Activated CD8-positive, alpha-beta memory T cell treated with anti-CD3 and anti-CD28 coated beads for 24 hours (primary cell): Measurements from ENCODE around the gene OR4K2.
"Not testable (repeated sequence)": the region's sequence is repeated elsewhere in the genome, so short reads cannot be mapped to it uniquely, and the experiment has no call there.

Experiments
- DNase-seq: peaks from one replicate; pipeline ENCODE4 v3.0.0-alpha.2; 2020

Gene OR4K2, protein sequence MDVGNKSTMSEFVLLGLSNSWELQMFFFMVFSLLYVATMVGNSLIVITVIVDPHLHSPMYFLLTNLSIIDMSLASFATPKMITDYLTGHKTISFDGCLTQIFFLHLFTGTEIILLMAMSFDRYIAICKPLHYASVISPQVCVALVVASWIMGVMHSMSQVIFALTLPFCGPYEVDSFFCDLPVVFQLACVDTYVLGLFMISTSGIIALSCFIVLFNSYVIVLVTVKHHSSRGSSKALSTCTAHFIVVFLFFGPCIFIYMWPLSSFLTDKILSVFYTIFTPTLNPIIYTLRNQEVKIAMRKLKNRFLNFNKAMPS

DNA sequence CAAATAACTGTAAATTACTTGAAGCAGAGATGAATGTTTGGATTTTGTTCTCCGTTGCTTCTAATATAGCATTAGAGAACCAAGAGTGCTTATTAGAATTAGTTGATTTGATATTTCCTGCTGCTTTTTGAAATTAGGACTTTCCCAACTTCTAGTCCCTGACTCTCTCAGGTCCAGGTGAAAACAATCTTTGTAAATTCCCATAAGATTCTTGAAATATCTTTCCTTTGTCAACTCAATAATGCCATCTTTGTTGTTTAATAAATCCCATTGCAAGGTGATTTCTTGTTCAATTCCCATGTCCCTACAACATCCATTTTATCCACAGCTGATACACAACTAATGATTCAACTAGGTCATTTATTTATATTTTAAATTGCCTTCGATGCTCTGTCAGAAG is at the start of gene OR4K2:
OR4K2 (plus strand) TSS at position 301 of the 400 bp plus-strand sequence. CDS start 1,126 bp downstream, outside the sequence.
- DNase-seq = no peak

DNA sequence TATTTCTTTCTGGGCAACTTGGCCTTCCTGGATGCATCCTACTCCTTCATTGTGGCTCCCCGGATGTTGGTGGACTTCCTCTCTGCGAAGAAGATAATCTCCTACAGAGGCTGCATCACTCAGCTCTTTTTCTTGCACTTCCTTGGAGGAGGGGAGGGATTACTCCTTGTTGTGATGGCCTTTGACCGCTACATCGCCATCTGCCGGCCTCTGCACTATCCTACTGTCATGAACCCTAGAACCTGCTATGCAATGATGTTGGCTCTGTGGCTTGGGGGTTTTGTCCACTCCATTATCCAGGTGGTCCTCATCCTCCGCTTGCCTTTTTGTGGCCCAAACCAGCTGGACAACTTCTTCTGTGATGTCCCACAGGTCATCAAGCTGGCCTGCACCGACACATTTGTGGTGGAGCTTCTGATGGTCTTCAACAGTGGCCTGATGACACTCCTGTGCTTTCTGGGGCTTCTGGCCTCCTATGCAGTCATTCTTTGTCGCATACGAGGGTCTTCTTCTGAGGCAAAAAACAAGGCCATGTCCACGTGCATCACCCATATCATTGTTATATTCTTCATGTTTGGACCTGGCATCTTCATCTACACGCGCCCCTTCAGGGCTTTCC is 47.2 kb upstream of the OR4K2 start:
- DNase-seq = not testable (repeated sequence)

DNA sequence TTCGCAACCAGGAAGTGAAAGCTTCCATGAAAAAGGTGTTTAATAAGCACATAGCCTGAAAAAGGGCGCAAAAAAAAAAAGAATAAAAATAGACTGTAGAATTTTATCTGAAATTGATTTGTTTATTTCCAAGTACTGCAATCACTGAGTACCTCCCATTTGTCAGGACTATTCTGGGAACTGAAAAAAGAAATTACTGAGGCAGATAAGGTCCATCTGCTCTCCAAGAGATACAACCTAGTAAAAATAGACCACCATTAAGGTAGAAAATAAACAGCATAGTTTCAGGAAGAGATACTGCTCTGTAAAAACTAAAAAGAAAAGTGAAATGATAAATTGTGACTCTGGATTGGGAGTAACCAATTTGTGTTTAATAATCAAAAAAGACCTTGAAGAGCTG is 46.6 kb upstream of the OR4K2 start:
- DNase-seq = no peak

GRCh38 chr14:19834203-19834848 is 40.6 kb upstream of the OR4K2 start:
- not testable (repeated sequence) for DNase-seq

DNA sequence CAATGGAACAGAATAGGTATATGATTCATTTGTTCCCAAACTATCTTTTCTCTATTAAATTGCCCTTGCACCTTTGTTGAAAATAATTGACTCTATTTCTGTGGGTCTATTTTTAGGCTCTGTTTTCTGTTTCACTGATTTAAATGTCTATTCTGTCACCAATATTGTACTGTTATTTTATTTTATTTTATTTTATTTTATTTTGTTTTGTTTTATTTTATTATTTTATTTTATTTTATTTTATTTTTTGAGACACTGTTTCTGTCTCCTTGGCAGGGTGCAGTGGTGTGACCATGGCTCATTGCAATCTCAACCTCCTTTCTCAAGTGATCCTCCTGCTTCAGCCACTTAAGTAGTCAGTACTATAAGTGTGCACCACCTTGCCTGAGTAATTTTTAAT is 36.5 kb upstream of the OR4K2 start:
- no peak for DNase-seq

- DNase-seq = no peak
These were observed 23.6 kb upstream of the OR4K2 start for GRCh38 chr14:19851365-19851764.

DNA sequence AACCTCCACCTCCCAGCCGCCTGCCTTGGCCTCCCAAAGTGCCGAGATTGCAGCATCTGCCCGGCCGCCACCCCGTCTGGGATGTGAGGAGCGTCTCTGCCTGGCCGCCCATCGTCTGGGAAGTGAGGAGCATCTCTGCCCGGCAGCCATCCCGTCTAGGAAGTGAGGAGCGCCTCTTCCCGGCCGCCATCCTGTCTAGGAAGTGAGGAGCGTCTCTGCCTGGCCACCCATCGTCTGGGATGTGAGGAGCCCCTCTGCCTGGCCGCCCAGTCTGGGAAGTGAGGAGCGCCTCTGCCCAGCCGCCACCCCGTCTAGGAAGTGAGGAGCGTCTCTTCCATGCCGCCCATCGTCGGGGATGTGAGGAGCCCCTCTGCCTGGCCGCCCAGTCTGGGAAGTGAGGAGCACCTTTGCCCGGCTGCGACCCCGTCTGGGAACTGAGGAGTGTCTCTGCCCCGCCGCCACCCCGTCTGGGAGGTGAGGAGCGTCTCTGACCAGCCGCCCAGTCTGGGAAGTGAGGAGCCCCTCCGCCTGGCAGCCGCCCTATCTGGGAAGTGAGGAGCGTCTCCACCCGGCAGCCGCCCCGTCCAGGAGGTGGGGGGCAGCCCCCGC is 8.8 kb upstream of the OR4K2 start:
- not testable (repeated sequence) for DNase-seq

DNA sequence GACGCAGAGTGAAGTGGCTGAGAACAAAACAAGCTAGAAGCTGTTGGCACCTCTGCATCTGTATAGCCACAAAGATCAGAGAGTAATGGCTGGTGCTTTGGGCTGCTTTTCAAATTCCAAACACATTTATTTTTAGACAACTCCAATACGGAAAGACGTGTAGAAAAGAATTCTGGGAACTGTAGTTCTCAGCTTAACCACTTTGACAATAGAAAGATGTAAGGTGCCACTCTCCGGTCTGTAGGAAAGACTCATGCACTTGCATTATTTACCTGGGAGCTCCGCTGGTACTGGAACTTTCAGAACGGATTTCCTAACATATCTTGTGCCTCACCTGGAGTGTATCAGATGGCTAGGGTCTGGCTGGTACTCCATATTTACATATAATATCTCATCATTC is 1.8 kb upstream of the OR4K2 start:
- DNase-seq = no peak

GRCh38 chr14:19878029-19878642 is 3.2 kb downstream of the OR4K2 start:
- no peak for DNase-seq

DNA sequence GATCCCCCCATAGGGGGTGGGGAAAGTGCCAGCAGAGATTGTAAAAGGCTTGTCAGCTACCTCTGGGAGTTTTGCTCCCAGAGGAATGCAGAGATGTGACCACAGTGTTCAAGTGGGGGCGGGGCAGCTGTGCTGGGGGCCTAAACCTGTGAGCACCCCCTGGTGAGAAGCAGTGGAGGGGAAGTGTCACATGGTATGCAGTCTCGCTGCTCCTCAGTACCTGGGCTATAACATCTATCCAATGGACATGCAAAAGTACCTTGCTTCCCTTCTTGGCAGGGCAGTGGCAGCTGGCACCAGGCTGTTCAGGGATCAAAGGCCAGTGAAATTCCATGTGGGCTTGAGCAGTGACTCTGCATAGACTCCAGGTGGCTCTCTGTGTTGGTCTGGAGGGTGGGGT is 20.3 kb downstream of the OR4K2 start:
- DNase-seq = no peak

DNA sequence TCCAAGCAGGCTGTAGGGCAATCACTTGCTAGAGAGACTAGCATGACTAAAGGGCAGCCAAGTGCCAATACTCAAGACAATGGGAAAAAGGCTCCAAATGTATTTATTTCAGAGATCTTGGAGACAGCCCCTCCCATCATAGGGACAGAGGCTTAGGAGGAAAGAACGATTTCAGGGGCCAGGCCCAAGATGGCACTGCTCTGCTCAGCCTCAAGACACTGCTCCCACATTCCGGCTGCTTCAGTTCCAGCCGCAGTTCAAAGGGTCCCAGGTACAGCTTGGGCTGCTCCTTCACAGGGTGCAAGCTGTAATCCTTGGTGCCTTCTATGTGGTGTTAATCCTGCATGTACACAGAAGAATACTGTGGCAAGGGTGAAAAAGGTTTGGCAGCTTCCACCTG is 26.1 kb downstream of the OR4K2 start:
- no peak for DNase-seq

- no peak for DNase-seq
These were observed 27.5 kb downstream of the OR4K2 start for GRCh38 chr14:19902409-19902808.

GRCh38 chr14:19906665-19907064 is 31.7 kb downstream of the OR4K2 start:
- no peak for DNase-seq

- no peak for DNase-seq
These were observed 36.2 kb downstream of the OR4K2 start for GRCh38 chr14:19911114-19911513.

GRCh38 chr14:19917243-19917642 is 42.3 kb downstream of the OR4K2 start:
- no peak for DNase-seq

GRCh38 chr14:19917955-19918518 is 43.1 kb downstream of the OR4K2 start:
- DNase-seq = no peak

- no peak for DNase-seq
These were observed 43.8 kb downstream of the OR4K2 start for GRCh38 chr14:19918553-19919264.

- DNase-seq = no peak
These were observed 45.2 kb downstream of the OR4K2 start, which contains the start of gene OR4K5 for GRCh38 chr14:19920021-19920657. Gene OR4K5, plus strand, starts transcription at chr14:19920607. Its CDS starts 0 bp downstream, at chr14:19920607.

- DNase-seq = no peak
These were observed 55.7 kb downstream of the OR4K2 start, which contains the start of gene OR4K1 for GRCh38 chr14:19930617-19931016. Gene OR4K1, plus strand, starts transcription at chr14:19930917. Its CDS starts 4,750 bp downstream, at chr14:19935667.
